Measurements from ENCODE around the gene SHPK.
A peak's percentile ranks its signal among the peaks of the same experiment; 100 is the strongest.

The SHPK gene

DNA sequence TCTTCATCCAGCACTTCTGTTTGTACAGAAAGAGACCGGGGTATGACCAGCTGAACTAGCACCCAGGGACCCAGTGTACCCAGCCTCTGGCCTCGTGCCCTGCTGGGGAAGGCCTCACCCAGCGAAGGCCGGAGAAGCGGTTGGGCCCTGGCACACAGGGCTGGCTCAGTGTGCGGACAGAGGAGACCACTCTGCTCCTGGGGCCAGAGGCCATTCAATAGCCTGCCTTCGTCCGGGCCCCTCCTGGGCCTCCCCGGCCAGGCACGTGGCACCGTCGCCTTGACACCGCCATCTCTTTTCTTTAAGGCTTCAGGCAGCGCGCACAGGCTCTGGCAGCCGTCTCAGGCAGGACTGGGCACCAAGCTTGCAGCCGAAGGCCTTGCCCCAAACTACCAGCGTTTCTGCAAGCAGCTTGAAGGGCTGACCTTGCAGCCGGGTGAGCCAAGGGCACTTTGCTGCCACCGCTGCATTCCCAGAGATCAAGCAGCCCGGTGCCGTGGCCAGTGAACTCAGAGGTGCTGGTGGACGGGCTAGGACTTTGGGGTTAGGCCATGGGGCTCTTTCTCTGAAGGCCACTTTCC is 24.4 kb upstream of the SHPK start:
- no peak for DNase-seq

DNA sequence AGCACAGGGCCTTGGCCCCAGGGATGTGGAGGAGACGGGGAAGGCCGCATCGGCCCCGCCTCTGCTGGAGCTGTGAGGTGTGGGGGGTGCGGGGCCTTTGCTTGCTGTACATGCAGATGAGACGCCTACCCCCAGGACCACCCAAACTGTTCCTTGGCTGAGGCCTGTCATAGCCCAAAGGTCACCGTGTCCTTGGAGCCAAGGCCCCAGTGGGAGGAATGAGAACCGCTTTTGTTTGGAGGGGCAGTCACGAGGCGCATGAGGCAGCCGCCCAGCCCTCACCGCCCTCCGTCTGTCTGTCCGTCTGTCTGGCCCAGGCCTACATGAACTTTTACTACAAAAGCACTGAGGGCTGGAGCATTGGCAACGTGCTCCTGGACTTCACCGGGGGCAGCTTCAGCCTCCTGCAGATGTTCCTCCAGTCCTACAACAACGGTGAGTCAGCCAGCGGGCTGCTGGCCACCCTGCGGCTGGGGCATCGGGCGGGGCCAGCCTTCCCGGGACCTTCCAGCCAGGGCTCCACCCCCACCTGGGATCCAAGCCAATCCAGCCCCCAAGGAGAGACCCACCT is 23.6 kb upstream of the SHPK start:
- no peak for DNase-seq

DNA sequence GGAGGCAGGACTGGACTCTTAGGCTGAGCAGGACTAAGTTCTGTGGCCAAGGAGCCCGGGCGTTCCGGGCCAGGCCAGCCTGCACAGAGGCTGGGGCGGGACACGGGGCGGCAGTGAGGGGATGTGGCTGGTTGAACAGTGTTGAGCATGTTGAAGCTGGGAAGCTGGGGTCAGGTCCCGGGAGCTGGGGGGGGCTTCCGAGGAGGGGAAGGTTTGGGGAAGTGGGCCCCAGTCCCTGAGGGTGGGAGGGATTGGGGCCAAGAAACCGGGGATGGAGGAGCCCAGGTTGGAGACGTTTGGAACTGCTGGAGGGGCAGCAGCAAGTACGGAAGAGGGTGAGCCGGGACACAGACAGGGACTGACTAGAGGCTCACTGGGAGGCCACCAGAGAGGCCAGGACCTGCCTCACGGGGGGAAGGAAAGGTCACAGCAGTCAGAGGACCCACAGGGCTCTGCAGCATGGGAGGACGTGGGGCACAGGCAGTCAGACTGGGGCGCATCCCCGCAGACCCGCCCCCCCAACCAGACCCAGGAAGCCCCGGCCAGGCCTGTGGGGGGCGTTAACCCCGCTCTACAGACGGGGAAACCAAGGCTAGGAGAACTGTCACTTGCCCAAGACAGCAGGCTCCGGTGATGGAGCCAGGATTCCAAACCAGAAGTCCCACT is 22.9 kb upstream of the SHPK start:
- DNase-seq, result no peak

DNA sequence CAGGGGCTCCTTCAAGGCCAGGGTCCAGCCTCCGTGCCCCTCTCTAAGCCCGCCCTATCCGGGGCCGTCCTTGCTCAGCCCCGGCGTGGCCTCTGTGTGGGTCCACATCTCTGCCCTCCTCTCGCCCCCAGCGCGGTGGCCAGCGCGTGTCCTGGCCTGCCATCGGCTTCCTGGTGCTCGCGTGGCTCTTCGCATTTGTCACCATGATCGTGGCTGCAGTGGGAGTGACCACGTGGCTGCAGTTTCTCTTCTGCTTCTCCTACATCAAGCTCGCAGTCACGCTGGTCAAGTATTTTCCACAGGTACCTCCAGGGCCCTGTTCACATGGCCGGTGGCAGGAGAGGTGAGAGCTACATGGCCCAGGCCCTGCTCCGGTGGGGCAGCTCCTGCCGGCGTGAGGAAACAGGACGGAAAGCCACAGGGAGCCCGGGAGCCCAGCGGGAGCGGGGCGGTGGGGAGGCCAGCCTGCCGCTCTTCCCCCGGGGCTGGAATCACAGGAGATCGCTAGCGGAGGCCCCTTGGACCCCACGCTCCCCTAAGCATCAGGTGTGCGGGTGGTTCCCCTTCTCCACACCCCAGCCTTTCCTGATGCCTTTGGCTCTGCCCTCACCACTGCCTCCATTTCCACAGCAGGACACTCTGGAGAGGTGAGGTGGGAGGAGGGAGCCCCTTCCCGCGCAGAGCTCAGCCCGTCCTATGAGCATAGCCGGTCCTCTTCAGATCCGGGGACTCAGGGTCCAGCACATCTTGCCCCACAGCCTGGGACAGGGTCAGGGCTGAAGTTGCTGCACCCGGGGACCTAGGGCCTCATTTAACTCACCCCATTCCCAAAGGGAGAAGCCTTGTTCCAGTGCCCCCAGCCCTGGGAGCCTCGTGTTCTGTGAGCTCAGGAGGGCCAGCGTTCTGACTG is 22.1 kb upstream of the SHPK start:
- DNase-seq, result no peak

DNA sequence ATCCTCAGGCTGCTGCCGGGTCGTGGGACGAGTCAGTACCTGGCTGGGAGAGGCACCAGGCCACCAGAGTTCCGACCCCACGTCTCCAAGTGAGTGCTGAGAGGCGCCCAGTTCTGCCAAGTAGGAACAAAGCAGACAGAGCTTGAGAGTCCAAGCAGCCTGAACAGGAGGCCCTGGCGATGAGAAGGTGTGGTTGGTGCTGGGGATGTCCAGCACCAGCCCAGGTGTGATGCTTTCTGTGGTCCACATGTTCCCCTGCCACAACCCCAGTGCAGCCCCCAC is 21.5 kb upstream of the SHPK start:
- no peak for DNase-seq

DNA sequence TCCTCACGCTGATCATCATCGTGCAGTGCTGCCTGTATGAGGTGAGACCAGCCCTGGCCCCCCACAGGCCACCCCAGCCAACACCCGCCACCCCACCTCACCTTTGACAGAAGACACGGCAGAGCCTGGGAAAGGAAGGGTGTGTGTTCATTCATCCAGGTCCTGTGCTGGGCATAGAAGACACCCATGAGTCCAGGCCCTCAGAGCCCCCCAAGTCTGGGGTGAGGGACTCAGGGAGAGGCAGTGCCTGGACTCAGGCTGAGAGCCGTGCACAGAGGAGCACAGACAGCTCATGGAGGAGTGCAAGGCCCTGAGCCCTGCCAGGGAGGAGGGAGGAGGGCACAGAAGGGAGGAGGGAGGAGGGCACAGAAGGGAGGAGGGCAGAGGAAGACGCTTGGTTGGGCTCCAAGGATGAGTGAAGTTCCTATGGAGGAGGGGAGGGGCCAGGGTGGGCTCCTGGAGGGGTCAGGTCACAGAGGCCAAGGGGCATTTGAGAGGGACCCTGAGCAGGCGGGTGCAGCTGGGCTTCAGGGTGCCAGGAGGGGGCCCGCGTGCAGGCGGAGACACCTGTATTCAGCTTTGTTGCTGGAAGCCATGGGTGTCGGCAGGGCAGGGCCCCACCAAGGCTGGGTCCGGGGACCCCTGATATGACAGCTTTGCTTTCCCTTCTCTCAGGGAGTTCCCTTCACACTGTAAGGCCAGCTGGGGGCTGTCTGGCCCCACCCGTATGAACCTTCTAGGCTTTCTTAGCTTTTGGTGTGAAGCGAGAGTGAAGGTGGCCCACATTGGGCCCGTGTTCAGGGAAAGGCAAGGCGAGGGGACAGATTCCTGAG is 20.9 kb upstream of the SHPK start:
- no peak for DNase-seq

DNA sequence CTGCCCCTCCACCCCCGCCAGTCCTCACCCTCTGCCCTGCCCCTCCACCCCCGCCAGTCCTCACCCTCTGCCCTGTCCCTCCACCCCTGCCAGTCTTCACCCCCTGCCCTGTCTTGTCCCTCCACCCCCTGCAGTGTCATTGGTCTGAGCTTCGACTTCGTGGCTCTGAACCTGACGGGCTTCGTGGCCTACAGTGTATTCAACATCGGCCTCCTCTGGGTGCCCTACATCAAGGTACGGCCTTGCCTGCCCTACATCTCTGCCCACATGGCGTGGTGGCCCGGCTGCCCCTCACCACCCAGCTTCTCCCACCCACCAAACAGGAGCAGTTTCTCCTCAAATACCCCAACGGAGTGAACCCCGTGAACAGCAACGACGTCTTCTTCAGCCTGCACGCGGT is 20.3 kb upstream of the SHPK start:
- DNase-seq, result no peak

DNA sequence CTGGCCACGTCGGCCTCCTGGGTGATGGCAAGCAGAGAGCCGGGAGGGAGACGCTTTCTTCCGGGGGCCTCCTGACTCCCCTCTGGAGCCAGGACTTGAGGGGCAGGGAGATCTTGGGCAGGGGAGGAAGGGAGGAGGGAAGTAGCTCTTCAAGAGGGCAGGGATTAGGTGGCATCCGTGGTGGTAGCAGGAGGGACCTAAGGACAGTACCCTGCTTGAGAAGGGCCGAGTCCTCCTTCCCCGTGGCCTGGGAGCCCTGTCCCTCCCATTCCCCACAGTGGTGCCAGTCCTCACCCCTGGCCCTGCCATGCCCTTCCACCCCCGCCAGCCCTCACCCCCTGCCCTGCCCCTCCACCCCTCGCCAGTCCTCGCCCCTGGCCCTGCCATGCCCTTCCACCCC is 19.7 kb upstream of the SHPK start:
- DNase-seq, result no peak

DNA sequence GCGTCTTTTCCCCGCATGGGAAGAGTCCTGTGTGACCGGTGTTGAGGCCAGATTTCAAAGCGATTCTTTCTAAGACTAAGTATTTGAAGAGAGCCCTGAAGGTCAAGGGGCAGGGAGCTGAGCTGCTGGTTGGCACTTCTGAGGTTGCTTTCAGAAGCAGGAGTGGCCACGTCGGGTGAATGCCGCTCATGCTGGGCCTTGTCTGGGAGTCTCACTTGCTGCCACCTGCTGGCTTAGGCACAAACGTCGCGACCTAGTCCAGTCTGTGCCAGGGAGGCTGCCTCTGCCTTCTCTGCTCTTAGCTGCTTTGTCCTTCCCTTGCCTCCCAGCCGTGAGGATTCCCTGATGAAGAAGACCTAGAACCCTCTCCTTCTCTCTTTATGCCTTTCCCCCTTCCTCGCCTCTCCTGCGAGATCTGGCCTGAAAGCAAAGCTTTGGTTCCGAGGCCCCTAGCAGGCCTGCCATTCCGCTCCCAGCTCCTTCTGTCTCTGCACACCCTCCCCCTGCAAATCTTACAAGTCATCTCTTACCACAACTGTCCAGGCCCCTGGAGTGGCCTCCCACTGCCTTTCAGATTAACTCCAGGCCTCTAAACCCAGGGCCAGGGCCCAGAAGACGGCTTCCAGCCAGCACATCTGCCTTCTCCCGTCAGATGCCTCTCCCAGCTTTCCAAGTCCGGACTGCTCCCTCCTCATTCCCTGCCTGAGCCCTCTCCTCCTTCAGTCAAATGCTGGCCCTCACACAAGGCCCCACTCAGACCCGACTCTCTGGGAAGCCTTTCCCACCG is 11.9 kb upstream of the SHPK start:
- peak; percentile 28 to 36 for DNase-seq

DNA sequence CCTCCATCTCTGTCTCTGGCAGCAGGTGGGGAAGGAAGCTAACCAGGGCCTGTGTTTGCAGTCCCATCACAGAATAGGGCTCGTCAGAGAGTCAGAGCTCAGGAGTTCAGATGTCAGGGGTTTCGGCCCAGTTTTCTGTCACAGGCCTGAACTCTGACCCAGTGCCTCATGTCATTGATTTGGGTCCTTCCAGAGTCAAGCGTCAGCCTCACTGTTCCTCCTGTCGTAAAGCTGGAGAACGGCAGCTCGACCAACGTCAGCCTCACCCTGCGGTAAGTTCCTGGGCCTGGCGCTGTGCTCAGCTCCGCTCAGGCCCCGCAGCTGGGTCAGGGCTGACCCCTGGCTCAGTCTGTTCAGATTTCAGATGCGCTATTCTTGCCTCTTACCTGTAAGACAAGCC is 11.2 kb upstream of the SHPK start:
- no peak for DNase-seq

DNA sequence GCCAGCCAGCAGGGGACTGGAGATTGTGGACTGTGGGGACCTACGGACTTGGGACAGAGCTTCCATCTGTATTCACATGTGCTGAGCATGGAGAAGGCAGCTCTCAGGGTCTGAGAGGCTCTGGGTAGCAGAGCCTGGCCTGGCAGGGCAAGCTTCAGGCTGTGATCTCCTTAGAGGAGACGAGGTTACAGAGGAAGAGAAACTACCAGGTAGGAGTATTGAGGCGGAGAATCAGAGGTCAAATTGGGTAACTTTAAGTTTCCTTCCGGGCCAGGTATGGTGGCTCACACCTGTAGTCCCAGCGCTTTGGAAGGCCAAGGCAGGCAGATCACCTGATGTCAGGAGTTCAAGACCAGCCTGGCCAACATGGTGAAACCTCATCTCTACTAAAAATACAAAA is 9.3 kb upstream of the SHPK start:
- no peak for DNase-seq

DNA sequence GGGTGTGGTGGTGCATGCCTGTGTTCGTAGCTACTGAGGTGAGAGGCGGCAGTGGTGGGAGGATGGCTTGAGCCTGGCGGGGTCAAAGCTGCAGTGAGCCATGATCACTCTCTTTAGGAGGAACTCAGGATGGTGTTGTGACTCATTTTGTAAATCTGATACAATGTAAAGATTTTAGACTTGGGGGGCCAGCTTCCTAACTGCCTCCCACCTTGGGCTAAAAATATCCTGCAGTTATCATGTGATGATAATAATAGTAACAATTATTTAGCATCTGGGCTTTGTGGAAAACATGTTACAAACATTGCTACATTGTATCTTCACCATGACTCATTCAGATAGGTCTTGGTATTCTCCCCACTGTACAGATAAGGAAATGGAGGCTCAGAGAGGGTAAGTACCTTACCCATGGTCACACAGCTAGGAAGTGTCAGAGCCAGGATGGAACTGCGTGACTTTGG is 7.9 kb upstream of the SHPK start:
- no peak for DNase-seq

DNA sequence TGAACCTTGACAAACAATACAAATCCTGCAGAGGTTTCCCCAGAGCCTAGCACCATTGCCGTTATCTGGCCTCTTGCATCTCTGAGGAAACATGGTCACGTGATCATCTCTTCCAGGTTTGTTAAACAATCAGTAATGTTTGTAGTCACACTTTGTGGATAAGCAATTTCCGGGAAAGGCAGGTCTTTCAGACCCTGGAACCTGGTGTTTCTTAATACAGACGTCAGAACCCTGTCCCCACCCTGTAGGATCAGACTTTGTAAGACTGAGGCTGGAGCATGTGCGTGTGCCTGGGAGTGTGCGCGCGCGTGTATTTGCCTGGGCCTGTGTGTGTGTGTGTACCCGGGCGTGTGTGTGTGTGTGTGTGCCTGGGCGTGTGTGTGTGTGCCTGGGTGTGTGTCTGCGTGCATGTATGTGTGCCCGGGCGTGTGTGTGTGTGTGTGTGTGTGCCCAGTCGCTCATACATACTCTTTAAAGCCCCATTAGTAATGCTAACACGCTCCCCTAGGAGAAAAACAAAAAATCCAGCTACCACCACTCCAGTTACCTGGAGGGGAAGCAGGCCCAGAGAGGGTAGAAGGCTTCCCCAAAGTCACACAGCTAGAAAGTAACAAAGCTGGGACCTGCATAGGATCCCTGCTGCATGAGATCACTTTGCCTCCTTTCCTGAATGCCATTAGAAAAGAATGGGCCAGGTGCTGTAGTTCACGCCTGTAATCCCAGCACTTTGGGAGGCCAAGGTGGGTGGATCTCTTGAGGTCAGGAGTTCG is 5.9 kb upstream of the SHPK start:
- DNase-seq, result no peak

DNA sequence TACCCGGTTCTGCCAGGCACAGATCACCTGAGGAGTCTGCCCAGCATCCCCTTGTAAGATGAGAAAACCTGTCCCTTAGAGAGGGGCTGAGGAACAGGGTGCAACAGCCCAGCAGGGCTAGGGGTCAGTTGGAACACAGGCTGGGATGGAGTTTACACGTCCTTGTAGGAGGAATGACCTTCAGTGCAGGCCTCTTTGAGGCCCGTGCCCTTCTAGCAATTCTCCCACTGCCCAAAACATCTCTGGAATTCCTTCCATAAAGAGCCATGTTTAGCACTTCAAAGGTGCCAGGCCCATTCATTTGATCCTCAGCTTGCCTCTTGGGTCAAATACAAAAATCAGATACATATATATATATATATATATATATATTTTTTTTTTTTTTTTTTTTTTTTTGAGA is 5.0 kb upstream of the SHPK start:
- DNase-seq, result no peak

DNA sequence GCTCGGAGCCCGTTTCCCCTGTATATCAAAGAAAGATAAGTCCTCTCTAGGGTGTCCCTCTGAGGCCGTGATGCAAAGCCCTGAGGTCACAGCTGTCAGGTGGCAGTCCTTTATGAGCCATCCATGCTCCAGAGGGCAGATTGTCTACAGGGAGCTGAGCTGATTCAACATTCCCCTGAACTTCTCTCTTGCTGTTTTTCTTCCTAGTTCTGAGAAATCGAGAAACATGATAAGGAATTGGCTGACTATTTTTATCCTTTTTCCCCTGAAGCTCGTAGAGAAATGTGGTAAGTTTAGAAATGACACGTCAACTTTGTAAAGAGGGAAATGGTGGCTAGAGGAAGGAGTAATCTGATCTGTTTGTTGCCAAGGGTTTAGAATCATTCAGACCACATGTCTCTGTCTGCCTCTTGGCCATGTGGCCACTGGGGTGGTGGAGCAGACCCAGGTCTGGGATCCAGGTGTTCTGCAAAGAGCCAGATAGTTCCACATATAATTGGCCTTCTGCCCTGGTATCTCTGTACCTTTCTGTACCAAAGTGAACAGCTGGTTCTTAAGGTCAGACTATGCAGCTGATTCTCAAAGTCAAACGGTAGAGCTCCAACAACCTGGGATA is 4.0 kb upstream of the SHPK start:
- DNase-seq, result peak; percentile 39 to 55

DNA sequence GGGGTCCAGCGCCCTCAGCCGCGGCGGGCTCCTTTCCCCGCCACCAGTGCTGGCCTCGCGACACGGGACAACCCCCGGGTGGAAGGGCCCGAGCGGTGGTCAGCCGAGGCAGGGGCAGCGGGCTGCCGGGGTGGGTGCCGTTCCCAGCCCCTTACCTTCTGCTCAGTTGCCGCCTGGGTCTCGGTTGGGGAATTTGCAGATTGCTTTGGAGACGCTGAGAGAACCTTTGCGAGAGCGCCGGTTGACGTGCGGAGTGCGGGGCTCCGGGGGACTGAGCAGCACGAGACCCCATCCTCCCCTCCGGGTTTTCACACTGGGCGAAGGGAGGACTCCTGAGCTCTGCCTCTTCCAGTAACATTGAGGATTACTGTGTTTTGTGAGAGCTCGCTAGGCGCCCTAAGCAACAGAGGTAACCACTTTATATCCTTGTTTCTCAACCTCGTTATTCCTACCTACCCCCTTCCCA is 891 bp upstream of the SHPK start:
- peak in 1 of 2 experiments; percentile 4 for DNase-seq

DNA sequence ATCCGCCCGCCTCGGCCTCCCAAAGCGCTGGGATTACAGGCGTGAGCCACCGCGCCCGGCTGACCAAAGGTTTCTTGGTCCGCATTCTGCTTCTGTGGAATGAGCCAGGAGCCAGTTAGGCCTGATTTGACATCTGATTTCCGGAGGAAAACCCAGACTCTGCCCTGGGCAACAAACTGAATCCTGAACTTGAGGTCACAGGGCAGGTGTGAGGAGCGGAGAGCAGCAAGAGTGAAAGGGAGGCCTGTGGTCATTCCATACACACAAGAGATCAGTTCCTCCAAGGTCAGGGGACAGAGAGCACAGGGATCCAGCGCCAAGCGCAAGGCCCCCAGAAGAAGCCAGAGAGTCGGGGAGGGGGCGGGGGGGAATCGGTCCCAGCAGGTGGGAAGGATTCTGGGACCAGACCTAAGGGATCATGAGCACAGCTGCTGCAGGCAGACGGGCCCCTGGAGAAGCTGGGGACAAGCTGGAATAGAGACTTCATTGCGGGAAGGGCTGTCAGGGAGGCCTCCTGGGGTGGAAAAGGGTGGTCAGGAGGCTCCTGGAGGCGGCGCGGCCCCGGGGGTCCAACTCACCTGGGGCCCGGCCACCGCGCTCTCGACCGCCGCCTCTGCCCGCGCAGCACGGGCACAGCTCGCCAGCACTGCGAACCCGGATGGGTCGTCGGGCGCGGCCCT is 436 bp downstream of the SHPK start:
- no peak for DNase-seq

DNA sequence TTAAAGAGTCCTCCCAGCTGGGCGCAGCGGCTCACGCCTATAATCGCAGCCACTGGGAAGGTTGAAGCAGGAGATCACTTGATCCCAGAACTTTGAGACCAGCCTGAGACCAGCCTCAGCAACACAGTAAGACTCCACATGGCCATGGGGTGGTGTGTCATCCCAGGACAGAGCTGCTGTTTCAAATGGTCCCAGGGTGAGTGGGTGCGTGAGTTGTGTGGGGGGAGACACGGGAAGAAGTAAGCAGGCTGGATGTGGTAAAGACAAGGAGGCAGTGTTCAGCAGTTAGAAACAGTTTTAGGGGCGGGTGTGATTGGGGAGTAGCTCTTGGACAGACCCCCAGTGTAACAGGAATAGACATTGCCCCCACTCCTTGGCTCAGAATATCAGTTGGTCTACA is 3.8 kb downstream of the SHPK start:
- DNase-seq, result no peak

DNA sequence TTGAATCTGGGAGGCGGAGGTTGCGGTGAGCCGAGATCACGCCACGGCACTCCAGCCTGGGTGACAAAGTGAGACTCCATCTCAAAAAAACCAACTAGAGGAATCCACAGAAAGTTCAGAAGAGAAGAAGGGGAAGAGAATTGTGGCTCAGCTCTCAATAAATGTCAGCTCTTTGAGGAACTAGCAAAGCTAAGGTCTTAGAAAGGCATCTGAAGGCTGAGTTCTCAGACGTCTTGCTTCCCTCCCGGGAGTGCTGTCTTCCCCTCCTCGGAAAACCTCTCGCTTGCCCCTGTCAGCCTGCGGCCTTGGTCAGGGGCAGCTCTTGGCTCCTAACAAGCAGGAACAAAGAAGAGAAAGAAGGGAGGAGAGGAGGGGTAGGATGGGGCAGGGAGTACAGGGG is 5.3 kb downstream of the SHPK start:
- DNase-seq, result peak; percentile 34 to 39

DNA sequence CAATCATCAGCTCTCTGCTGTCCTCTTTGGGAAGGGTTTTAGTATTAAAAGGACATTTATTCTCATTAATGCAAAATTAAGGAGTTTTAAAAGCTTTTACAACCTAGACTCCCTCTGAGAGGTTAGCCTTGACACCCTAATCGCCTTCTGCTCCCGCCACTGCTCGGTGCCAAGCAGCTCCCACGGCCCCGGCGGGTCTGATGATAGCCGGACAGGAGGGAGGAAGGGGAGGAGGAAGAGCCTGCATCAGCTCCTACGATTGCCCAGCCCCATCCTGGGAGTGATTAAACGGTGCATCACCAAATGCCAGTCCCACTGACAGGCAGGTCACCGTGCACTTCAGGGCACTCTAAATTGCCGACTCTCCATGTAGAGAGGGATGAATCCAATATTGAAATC is 8.3 kb downstream of the SHPK start:
- DNase-seq, result no peak
